Amniotic stem cell (primary cell): Measurements from ENCODE around the gene C19orf25.
"Not testable (repeated sequence)": the region's sequence is repeated elsewhere in the genome, so short reads cannot be mapped to it uniquely, and the experiment has no call there.

Experiments
- DNase-seq: peaks from one replicate; lab custom pipeline; 2025; lab: John Stamatoyannopoulos, UW

The C19orf25 gene

DNA sequence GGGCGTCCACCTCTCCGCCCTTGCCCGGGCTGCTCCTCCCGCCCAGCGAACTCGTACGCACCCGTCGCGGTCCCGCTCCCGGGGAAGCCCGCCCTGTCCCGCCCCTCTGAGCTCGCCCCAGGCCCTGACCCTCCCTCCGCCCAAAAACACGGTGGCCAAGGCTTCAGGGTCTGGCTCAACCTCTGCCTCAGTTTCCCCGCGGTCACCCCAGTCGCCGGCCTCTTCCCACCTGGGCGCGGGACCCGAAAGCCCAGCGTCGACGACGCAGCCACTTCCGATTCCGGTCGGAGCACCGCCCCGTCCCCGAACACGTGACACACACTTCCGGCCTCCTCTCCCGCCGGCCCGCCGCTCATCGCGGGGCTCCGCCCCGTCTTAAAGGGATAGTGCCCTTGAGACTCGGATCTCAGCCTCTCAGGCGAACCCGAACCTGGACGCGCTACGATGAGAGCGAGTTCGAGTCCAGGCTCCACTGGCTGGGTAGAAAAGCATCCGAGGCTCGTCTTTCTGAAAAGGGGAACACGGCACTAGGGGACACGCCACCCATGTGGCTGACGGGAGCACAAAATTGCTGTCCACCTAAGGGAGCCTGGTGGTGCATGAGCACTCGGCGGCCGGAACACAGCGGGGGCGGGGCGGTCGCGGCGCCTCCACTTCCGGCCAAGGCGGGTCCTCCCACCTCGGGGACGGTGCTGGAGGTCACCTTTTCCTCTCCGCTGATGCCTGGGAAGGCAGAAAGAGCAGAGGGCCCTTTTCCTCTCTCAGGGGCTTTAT is at the start of gene C19orf25:
C19orf25 (minus strand) TSS at position 282 of the 774 bp plus-strand sequence. CDS start 312 bp downstream, outside the sequence.
- peak; percentile 80 for DNase-seq

GRCh38 chr19:1527650-1528309 is 48.8 kb upstream of the C19orf25 start:
- no peak for DNase-seq

DNA sequence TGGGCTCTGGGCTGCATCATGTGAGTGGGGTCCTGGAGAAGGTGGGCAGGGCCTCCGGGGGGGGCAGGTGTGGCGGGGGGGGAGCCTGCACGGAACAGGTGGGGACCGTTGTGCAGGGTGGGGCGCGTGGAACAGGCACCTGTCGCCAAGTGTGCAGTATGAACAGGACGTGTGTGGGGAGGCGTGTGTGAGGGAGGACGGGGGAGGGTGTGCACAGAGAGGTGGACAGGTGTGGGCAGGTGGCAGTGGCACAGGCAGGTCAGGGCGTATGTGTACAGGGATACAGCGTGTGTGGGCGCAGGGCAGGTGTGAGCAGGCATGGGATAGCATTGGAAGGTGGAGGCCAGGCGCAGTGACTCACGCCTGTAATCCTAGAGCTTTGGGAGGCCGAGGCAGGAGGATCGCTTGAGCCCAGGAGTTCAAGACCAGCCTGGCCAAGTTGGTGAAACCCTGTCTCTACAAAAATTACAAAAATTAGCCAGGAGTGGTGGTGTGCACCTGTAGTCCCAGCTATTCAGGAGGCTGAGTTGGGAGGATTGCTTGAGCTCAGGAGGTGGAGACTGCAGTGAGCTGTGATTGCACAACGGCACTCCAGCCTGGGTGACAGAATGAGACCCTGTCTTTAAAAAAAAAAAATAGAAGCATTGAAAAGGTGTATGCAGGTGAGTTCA is 48.1 kb upstream of the C19orf25 start:
- no peak for DNase-seq

DNA sequence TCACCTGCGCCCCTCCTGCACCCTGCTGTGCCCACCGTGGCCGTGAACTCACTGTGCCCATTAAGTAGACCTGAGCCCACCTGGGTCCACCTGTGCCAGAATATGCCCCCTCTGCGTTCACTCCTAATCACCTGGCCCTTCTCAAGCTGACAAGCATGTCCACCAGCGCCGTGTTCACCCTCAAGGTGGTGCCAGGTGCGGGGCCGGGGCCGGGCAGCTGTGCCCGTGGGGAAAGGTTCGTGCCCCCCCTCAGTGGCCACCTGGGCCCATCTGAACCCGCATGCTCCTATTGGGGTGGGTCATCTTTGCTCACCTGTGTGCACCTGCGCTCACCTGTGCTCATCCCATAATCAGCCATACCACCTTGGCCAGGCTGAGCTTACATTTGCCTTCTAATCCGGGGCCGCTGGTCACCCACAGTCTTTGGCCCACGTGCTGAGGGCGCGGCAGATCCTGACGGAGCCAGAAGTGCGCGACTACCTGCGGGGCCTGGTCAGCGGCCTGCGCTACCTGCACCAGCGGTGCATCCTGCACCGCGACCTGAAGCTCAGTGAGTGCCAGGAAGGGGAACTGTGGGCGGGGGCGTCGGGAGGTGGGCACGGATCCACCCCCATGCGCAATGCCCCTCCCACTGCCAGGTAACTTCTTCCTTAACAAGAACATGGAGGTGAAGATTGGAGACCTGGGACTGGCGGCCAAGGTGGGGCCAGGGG is 47.2 kb upstream of the C19orf25 start:
- DNase-seq, result no peak

GRCh38 chr19:1525343-1525742 is 46.3 kb upstream of the C19orf25 start:
- DNase-seq, result no peak

- DNase-seq, result no peak
Measured at GRCh38 chr19:1524972-1525325, 45.9 kb upstream of the C19orf25 start.

GRCh38 chr19:1524287-1524971 is 45.4 kb upstream of the C19orf25 start:
- DNase-seq, result no peak

GRCh38 chr19:1523412-1524286 is 44.6 kb upstream of the C19orf25 start, which contains the start of gene PLK5:
TSS of gene PLK5 (plus strand) at chr19:1524077. CDS start at chr19:1526997, 2,920 bp downstream.
- no peak for DNase-seq

GRCh38 chr19:1522838-1523237 is 43.8 kb upstream of the C19orf25 start:
- DNase-seq, result no peak

GRCh38 chr19:1522061-1522460 is 43.0 kb upstream of the C19orf25 start:
- DNase-seq, result no peak

DNA sequence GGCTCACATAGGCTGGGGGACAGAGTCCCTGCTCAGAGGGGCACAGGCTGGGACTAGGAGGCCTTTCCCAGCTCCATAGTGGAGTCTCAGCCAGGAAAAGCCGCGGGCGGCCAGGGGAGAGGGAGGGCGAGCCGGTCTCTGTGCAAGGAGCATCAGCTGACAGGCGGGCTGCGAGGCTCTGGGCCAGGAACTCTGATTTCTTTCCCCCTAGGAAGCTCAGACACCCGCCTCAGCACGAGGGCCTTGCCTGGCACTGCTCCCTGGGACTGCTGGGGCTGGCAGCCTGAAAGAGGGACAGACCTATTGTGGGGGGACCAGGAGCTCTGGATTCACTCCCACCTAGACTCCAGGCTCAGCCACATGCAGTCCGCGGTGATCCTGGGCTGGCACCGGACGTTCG is 42.6 kb upstream of the C19orf25 start:
- DNase-seq, result no peak

DNA sequence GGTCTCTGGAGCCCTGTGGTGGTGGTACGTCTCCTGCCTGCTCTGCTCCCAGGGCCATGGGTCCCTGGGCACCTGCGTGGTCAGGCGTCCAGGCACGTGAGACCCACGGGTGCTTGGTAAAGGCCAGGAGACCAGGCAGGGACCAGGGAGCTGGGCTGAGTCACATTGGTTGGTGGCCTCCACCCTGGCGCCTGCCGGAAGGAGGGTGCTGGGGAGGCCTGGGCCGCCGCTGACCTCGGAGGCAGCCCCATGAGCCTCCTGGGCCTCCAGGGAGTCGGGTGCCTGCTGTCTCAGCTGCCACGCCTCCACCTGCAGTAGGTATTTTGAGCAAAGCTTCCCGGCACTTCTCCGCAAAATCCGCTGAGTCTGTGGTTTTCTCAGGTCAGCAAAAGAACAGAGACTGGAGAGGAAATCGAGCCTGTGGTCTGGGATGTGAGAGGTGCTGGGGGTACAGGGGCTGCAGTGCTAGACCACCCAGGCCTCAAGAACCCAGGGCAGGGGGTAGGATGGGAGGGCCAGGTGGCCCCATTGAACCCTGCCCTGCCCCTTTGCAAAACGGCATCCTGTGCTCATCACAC is 41.3 kb upstream of the C19orf25 start:
- no peak for DNase-seq

GRCh38 chr19:1519802-1520201 is 40.8 kb upstream of the C19orf25 start:
- DNase-seq, result not testable (repeated sequence)

GRCh38 chr19:1518471-1518870 is 39.5 kb upstream of the C19orf25 start:
- no peak for DNase-seq

- no peak for DNase-seq
Measured at GRCh38 chr19:1516395-1516753, 37.4 kb upstream of the C19orf25 start.

DNA sequence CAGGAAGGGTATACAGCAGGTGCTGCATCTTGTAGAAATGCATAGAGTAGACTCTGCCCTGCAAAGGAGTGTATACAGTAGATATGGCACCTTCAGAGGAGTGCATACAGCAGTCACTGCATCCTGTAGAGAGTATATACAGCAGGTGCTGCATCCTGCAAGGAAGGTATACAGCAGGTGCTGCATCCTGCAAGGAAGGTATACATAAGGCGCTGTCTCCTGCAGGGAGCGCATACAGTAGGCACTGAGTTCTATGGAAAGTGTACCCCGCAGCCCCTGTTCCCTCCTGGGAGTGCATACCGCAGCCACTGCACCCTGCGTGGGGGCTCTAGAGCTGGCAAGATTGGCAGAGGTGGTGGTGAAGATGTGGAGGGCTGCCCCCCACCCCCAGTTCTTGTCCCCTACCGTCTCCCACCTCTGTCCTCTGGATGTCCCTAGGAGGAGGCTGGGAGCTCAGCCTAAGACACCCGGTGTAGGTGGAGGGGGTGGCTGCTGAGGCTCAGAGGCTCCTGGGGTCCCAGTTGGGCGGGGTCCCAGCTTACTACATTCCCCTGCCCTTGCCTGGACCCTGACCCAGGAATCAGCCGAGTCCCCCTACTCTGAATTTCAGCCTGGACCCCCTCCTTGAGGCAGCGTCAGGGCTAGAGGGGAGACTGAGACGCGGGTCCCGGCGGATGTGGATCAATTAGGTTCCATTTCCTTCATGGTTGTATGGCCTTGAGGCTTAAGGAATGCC is 36.1 kb upstream of the C19orf25 start:
- DNase-seq, result no peak

DNA sequence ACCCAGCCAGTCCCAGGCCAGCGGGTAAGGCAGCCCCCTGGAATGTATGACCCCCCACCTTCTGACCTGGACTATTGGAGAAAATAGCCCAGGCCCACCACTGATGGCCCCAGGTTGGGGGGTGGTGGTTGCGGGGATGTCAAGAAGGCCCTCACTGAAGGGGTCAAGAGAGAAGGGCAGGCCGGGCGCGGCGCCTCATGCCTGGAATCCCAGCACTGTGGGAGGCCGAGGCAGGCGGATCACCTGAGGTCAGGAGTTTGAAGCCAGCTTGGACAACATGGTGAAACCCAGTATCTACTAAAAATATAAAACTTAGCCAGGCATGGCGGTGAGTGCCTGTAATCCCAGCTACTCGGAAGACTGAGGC is 35.3 kb upstream of the C19orf25 start:
- no peak for DNase-seq

GRCh38 chr19:1513499-1514294 is 34.7 kb upstream of the C19orf25 start:
- no peak for DNase-seq
